Measurements from ENCODE around the gene MESP1.

Gene MESP1

DNA sequence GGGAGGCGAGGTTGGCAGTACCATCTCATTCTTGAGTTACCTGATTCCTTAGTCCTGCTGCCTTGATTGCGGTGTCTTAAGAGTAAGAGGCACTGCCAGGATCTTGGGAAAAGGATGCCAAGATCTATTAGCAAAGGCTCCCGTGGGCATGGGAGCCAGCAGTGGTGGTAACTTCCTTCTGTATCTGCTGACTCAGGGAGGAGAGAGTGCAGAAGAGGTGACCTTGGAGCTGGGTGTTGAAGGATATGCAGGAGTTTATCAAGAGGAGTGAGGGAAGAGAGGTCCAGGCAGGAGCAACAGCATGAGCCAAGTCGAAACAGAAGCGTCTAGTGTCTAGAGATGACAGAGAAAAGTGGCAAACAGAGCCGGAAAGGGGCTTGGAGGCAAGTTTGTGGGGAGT, 29.6 kb upstream of the MESP1 start:
- Histone ChIP-seq H3K4me1 (ENCODE audit: control insufficient read depth, insufficient read depth, low read length) (peaks cover 9% of the 10 kb centered on the region), H3K27ac (ENCODE audit: low read length) (no peak overlapping the region)

DNA sequence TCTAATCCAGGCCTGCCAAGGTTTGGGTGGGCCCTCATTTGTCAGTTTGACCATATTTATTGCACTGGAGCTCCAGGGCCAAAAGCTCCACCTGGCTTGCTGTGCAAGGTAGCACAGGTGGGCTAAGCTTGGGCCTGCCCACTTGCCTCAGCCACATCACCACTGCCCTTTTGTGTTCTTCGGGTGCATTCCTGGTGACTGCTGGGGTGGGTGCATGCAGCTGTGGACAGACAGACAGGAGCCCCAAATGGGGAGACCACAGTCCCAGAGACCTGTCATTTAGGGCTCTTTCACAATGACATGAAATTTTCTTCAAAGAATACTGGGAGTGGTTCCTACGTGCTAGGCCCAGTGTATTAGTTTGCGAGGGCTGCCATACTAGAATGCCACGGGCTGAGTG, 27.8 kb upstream of the MESP1 start:
- no peak overlapping the region for H3K27ac ChIP-seq (ENCODE audit: low read length)
- H3K4me3 ChIP-seq (ENCODE audit: low read length) = no peak overlapping the region
- H3K27me3 ChIP-seq (ENCODE audit: control insufficient read depth, insufficient read depth, low read length) = peaks cover 9% of the 10 kb centered on the region; the same call in 1 of the 2 replicates
- DNase-seq (ENCODE audit: low read depth, low spot score) = no peak
- no peaks in the 10 kb centered on the region for H3K36me3 ChIP-seq (ENCODE audit: control insufficient read depth, insufficient read depth, low read length)
- no CpG with 5 or more reads among the region's 4 CpGs for WGBS (ENCODE audit: insufficient coverage, insufficient read length)
- peaks cover 5% of the 10 kb centered on the region for H3K4me1 ChIP-seq (ENCODE audit: control insufficient read depth, insufficient read depth, low read length)
- no peaks in the 10 kb centered on the region for H3K9me3 ChIP-seq (ENCODE audit: control insufficient read depth, insufficient read depth, low read length)

More for the DNA sequence above, 29.6 kb upstream of the MESP1 start:
- DNase-seq (ENCODE audit: low read depth, low spot score) = no peak
- Histone ChIP-seq H3K36me3 (ENCODE audit: control insufficient read depth, insufficient read depth, low read length) (no peaks in the 10 kb centered on the region), H3K4me3 (ENCODE audit: low read length) (no peak overlapping the region), H3K9me3 (ENCODE audit: control insufficient read depth, insufficient read depth, low read length) (no peaks in the 10 kb centered on the region), H3K27me3 (ENCODE audit: control insufficient read depth, insufficient read depth, low read length) (peaks cover 6% of the 10 kb centered on the region; the same call in 1 of the 2 replicates)
- WGBS (ENCODE audit: insufficient coverage, insufficient read length) = no CpG with 5 or more reads among the region's 6 CpGs

DNA sequence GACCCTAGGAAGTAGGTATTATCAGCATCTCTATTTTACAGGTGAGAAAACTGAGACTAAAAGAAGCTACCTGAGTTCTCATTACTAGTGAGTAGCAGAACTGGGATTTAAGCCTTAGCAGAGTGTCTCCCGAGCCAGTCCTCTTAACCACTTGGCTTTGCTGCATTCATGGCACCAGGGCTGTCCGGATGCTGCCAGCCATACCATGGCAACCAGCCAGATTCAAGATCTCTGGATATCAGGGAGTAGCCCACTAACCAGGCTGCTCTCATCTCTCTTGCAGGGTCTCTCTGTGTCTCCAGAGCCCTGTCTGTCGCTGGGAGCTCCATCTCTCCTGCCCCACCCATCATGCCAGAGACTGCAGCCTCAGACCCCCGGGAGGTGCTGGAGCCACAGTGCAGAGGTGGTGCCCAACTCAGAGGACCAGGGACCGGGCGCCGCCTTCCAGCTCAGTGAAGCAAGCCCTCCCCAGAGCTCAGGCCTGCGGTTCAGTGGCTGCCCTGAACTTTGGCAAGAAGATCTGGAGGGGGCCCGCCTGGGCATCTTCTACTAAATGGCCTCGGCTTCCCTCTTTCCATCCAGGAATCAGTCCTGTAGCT, 26.8 kb upstream of the MESP1 start:
- WGBS (ENCODE audit: insufficient coverage, insufficient read length) = no CpG with 5 or more reads among the region's 10 CpGs
- Histone ChIP-seq H3K4me1 (ENCODE audit: control insufficient read depth, insufficient read depth, low read length) (peaks cover 3% of the 10 kb centered on the region), H3K27ac (ENCODE audit: low read length) (no peak overlapping the region), H3K9me3 (ENCODE audit: control insufficient read depth, insufficient read depth, low read length) (no peaks in the 10 kb centered on the region), H3K36me3 (ENCODE audit: control insufficient read depth, insufficient read depth, low read length) (no peaks in the 10 kb centered on the region), H3K4me3 (ENCODE audit: low read length) (no peak overlapping the region; the same call in 1 of the 2 replicates), H3K27me3 (ENCODE audit: control insufficient read depth, insufficient read depth, low read length) (peaks cover 9% of the 10 kb centered on the region; the same call in 1 of the 2 replicates)
- no peak for DNase-seq (ENCODE audit: low read depth, low spot score)

DNA sequence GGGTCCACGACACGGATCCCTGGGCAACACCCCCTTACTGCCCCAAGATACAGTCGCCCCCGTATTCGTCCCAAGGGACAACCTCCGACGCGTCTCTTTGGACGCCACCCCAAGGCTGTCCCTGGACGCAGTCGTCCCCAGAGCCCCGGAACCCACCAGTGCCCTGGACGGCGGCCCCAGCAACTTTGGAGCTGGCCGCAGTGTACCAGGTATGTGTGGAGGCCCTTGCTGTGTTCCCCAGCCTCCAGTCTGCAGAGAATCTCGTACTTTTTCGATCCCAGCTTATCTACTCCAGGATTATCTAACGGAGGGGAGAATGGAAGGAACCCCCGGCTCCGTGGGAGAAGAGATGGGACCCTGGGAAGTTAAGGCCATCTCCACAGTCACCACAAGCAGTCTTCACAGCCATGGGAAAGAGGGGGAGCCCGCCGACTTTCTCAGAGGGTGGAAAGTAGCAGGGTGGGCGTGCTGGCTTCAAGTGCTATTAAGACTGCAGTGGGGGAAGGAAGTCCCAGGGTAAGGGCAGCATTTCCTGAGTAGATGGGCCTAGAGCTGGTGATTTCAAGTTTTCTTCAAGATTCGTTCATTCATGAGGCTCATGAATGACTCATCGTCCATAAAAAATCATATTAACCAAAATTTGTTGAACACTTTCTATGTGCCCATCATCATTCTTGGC, 26.2 kb upstream of the MESP1 start:
- Histone ChIP-seq H3K9me3 (ENCODE audit: control insufficient read depth, insufficient read depth, low read length) (no peaks in the 10 kb centered on the region), H3K4me3 (ENCODE audit: low read length) (peak overlapping the region; percentile 11; the same call in 1 of the 2 replicates), H3K4me1 (ENCODE audit: control insufficient read depth, insufficient read depth, low read length) (peaks cover 2% of the 10 kb centered on the region; the same call in 1 of the 2 replicates), H3K36me3 (ENCODE audit: control insufficient read depth, insufficient read depth, low read length) (no peaks in the 10 kb centered on the region), H3K27me3 (ENCODE audit: control insufficient read depth, insufficient read depth, low read length) (peaks cover 9% of the 10 kb centered on the region; the same call in 1 of the 2 replicates), H3K27ac (ENCODE audit: low read length) (no peak overlapping the region)
- WGBS (ENCODE audit: insufficient coverage, insufficient read length) = no CpG with 5 or more reads among the region's 25 CpGs
- no peak for DNase-seq (ENCODE audit: low read depth, low spot score)

DNA sequence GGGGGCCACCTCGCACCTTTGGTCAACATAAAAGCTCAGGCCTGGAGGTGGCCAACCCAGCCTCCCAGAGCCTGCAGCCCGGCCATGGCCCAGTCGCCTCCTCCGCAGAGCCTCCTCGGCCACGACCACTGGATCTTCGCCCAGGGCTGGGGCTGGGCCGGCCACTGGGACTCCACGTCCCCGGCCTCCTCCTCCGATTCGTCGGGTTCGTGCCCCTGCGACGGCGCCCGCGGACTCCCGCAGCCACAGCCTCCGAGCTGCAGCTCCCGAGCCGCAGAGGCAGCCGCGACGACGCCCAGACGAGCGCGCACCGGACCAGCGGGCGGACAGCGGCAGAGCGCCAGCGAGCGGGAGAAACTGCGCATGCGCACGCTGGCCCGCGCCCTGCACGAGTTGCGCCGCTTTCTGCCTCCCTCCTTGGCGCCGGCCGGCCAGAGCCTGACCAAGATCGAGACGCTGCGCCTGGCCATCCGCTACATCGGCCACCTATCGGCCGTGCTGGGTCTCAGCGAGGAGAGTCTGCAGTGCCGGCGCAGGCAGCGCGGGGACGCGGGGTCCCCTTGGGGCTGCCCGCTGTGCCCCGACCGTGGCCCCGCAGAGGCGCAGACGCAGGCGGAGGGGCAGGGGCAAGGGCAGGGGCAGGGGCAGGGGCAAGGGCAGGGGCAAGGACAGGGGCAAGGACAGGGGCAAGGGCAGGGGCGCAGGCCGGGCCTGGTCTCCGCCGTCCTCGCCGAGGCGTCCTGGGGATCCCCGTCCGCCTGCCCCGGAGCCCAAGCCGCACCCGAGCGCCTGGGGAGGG, 25.4 kb upstream of the MESP1 start, which contains the start of gene MESP2:
Gene MESP2 (plus strand): TSS at position 59 of the 799 bp plus-strand sequence. CDS start 26 bp downstream, at position 85.
- DNase-seq (ENCODE audit: low read depth, low spot score) = peak; percentile 70
- H3K4me1 ChIP-seq (ENCODE audit: control insufficient read depth, insufficient read depth, low read length) = peaks cover 2% of the 10 kb centered on the region; the same call in 1 of the 2 replicates
- H3K9me3 ChIP-seq (ENCODE audit: control insufficient read depth, insufficient read depth, low read length) = no peaks in the 10 kb centered on the region
- WGBS (ENCODE audit: insufficient coverage, insufficient read length) = no CpG with 5 or more reads among the region's 82 CpGs
- H3K27me3 ChIP-seq (ENCODE audit: control insufficient read depth, insufficient read depth, low read length) = peaks cover 9% of the 10 kb centered on the region; the same call in 1 of the 2 replicates
- peak within 1 kb of the TSS; percentile 11; the same call in 1 of the 2 replicates for H3K4me3 ChIP-seq (ENCODE audit: low read length)
- no peaks in the 10 kb centered on the region for H3K36me3 ChIP-seq (ENCODE audit: control insufficient read depth, insufficient read depth, low read length)
- no peak within 1 kb of the TSS for H3K27ac ChIP-seq (ENCODE audit: low read length)

DNA sequence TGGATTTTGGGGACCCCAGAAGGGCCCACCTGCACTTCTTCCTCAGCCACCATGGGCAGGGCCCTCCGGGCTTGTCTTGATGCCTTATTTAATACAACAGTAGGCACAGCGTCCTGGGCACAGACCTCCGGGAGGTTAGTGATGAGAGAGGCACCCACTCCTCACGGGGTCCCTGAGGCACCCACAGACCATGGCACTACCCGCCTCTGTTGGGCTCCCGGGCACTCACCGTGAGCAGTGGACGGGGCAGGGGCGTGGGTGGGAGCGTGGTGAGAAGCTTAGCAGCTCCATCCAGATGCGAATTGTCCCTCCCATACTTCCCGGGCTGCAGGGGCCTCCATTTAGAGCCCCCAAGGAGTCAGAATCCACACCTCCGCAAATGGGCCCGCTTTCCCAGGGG, 24.8 kb upstream of the MESP1 start:
- no peaks in the 10 kb centered on the region for H3K36me3 ChIP-seq (ENCODE audit: control insufficient read depth, insufficient read depth, low read length)
- H3K4me3 ChIP-seq (ENCODE audit: low read length) = no peak overlapping the region
- DNase-seq (ENCODE audit: low read depth, low spot score) = no peak
- no peaks in the 10 kb centered on the region for H3K9me3 ChIP-seq (ENCODE audit: control insufficient read depth, insufficient read depth, low read length)
- H3K27ac ChIP-seq (ENCODE audit: low read length) = no peak overlapping the region
- WGBS (ENCODE audit: insufficient coverage, insufficient read length) = no CpG with 5 or more reads among the region's 14 CpGs
- H3K4me1 ChIP-seq (ENCODE audit: control insufficient read depth, insufficient read depth, low read length) = peaks cover 2% of the 10 kb centered on the region; the same call in 1 of the 2 replicates
- H3K27me3 ChIP-seq (ENCODE audit: control insufficient read depth, insufficient read depth, low read length) = peaks cover 9% of the 10 kb centered on the region; the same call in 1 of the 2 replicates

DNA sequence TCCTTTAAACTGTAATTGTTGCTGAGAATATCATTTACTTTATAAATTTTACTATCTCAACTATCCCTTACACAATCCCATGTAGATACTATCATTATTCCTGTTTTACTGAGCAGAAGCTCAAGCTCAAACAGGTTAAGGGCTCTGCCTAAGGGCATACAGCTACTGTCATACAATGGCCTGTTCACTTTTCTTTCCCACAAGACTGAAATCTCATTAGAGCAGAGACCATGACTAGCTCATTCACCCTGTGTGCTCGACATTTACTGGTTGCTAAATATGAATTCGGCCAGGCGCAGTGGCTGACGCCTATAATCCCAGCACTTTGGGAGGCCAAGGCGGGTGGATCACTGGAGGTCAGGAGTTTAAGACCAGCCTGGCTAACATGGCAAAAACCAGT, 23.4 kb upstream of the MESP1 start:
- Histone ChIP-seq H3K9me3 (ENCODE audit: control insufficient read depth, insufficient read depth, low read length) (no peaks in the 10 kb centered on the region), H3K27ac (ENCODE audit: low read length) (no peak overlapping the region), H3K36me3 (ENCODE audit: control insufficient read depth, insufficient read depth, low read length) (no peaks in the 10 kb centered on the region), H3K4me3 (ENCODE audit: low read length) (no peak overlapping the region), H3K4me1 (ENCODE audit: control insufficient read depth, insufficient read depth, low read length) (peaks cover 2% of the 10 kb centered on the region; the same call in 1 of the 2 replicates), H3K27me3 (ENCODE audit: control insufficient read depth, insufficient read depth, low read length) (peaks cover 9% of the 10 kb centered on the region; the same call in 1 of the 2 replicates)
- DNase-seq (ENCODE audit: low read depth, low spot score) = no peak
- WGBS (ENCODE audit: insufficient coverage, insufficient read length) = no CpG with 5 or more reads among the region's 5 CpGs

DNA sequence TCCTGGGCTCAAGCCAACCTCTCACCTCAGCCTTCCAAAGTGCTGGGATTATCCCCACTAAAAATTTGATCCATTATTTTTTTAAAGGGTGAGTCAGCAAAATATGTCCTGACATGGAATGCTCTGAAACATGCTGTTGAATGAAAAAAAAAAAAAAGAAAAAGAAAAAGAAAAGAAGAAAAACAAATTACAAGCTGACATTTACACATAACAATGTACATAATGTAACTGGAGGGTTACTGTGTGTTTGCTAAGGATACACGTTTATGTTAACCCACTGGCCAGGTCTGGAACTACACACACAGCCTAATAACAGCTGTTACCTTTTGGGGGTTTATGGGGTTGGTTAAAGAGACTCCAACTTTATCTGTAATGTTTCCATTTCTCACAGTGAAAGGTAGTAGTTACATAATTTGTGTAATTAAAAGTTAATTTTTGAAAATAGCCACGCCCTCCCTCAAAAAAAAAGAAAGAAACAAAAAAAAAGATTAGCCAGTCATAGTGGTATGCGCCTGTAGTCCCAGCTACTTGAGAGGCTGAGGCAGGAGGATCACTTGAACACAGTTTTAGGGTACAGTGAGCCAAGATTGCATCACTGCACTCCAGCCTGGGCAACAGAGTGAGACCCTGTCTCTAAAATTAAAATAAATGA, 22.0 kb upstream of the MESP1 start:
- WGBS (ENCODE audit: insufficient coverage, insufficient read length) = no CpG with 5 or more reads among the region's 3 CpGs
- H3K4me1 ChIP-seq (ENCODE audit: control insufficient read depth, insufficient read depth, low read length) = peaks cover 2% of the 10 kb centered on the region; the same call in 1 of the 2 replicates
- no peaks in the 10 kb centered on the region for H3K9me3 ChIP-seq (ENCODE audit: control insufficient read depth, insufficient read depth, low read length)
- H3K4me3 ChIP-seq (ENCODE audit: low read length) = no peak overlapping the region
- H3K27me3 ChIP-seq (ENCODE audit: control insufficient read depth, insufficient read depth, low read length) = peaks cover 9% of the 10 kb centered on the region; the same call in 1 of the 2 replicates
- no peaks in the 10 kb centered on the region for H3K36me3 ChIP-seq (ENCODE audit: control insufficient read depth, insufficient read depth, low read length)
- DNase-seq (ENCODE audit: low read depth, low spot score) = no peak
- no peak overlapping the region for H3K27ac ChIP-seq (ENCODE audit: low read length)

DNA sequence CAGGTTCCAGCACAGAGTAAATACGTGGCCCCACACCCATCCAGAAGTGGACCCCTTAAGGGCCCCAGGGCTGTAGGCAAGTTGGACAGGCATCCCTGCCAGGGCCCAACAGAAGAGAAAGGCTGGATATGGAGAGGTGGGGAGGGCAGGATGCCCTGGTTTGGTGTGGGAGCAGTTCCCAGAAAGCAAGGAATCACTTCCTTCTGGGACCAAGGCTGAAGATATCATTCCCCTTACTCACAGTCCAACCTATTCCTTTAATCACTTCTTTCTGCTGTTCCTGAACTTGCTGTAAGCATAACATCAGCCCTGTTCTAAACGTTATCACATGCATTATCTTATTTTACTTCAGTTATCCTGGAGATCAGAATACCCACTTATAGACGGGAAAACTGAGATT, 19.0 kb upstream of the MESP1 start:
- Histone ChIP-seq H3K27me3 (ENCODE audit: control insufficient read depth, insufficient read depth, low read length) (no peaks in the 10 kb centered on the region), H3K27ac (ENCODE audit: low read length) (no peak overlapping the region), H3K36me3 (ENCODE audit: control insufficient read depth, insufficient read depth, low read length) (no peaks in the 10 kb centered on the region), H3K9me3 (ENCODE audit: control insufficient read depth, insufficient read depth, low read length) (no peaks in the 10 kb centered on the region), H3K4me1 (ENCODE audit: control insufficient read depth, insufficient read depth, low read length) (no peaks in the 10 kb centered on the region), H3K4me3 (ENCODE audit: low read length) (no peak overlapping the region)
- DNase-seq (ENCODE audit: low read depth, low spot score) = no peak
- WGBS (ENCODE audit: insufficient coverage, insufficient read length) = no CpG with 5 or more reads among the region's 3 CpGs

DNA sequence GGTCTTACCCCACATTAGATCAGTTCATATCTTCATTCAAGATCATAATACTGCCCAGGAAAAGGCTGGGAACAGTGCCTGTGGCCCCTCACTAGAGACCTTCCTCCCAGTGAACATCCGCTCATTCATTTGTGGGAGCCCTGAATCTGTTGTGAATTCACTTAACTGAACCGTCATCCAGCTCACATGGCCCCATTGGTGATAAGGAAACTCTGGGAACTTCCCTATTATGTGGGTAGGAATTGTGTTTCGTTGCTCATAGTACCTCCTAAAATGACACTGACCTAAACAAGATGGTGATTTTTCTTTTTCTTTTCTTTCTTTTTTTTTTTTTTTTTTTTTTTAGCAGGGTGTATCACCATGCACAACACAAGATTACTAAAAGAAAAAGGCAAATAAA, 18.3 kb upstream of the MESP1 start:
- H3K4me1 ChIP-seq (ENCODE audit: control insufficient read depth, insufficient read depth, low read length) = no peaks in the 10 kb centered on the region
- no peak overlapping the region for H3K4me3 ChIP-seq (ENCODE audit: low read length)
- no peaks in the 10 kb centered on the region for H3K36me3 ChIP-seq (ENCODE audit: control insufficient read depth, insufficient read depth, low read length)
- no CpG with 5 or more reads among the region's 3 CpGs for WGBS (ENCODE audit: insufficient coverage, insufficient read length)
- DNase-seq (ENCODE audit: low read depth, low spot score) = no peak
- no peaks in the 10 kb centered on the region for H3K27me3 ChIP-seq (ENCODE audit: control insufficient read depth, insufficient read depth, low read length)
- H3K9me3 ChIP-seq (ENCODE audit: control insufficient read depth, insufficient read depth, low read length) = no peaks in the 10 kb centered on the region
- no peak overlapping the region for H3K27ac ChIP-seq (ENCODE audit: low read length)
